Stimulated activated CD8-positive, alpha-beta memory T cell treated with anti-CD3 and anti-CD28 coated beads, Interleukin-7, amount 100 ng/mL, for 4 hours (primary cell): ENCODE data around the gene MYH4.

ENCODE experiments used
- DNase-seq, 2 donors: peaks; one replicate each; pipeline ENCODE4 v3.0.0-alpha.2; 2020; ENCODE audit warnings: low read depth in 2 of 2

The MYH4 gene

GRCh38 chr17:10421900-10422542 is 47.3 kb downstream of the MYH4 start, which contains the start of gene MYH8:
Gene MYH8, minus strand, starts transcription at chr17:10421950. Its CDS starts 1,723 bp downstream, at chr17:10420227.
- DNase-seq, result no peak

- no peak for DNase-seq
Observed at GRCh38 chr17:10421211-10421610, 48.1 kb downstream of the MYH4 start.

GRCh38 chr17:10420811-10421210 is 48.5 kb downstream of the MYH4 start:
- no peak for DNase-seq

GRCh38 chr17:10417431-10417830 is 51.9 kb downstream of the MYH4 start:
- no peak for DNase-seq

GRCh38 chr17:10415161-10415560 is 54.2 kb downstream of the MYH4 start:
- no peak for DNase-seq

- DNase-seq, result no peak
Observed at GRCh38 chr17:10403589-10403988, 65.8 kb downstream of the MYH4 start.

GRCh38 chr17:10398352-10398751 is 71.0 kb downstream of the MYH4 start:
- no peak for DNase-seq

GRCh38 chr17:10396524-10397163 is 72.7 kb downstream of the MYH4 start:
- no peak for DNase-seq

- DNase-seq, result no peak
Observed at GRCh38 chr17:10394201-10394887, 75.0 kb downstream of the MYH4 start.
